G401 (cell line): ENCODE data around the gene MPND. TPM values are rescaled to one million over a fixed set of nuclear protein-coding genes. Genes with fewer than 3 reads are reported as not detected.
"Not testable (repeated sequence)": the region's sequence is repeated elsewhere in the genome, so short reads cannot be mapped to it uniquely, and the experiment has no call there.

Experiments
- DNase-seq: peaks from one replicate; pipeline ENCODE4 v3.0.0-alpha.2; 2015; ENCODE audit warnings: low spot score
- in situ Hi-C: cut with HindIII; loops from 2 replicates; pipeline ENCODE4 v1.10.0; 2016; ENCODE audit warnings: low sequenced_read_pairs, mixed read lengths
- total RNA-seq: library from RNA; depleted of rRNA; stranded (reverse); fragments of >200 nt; shearing (Covaris generic); gene quantifications from 2 replicates; pipeline ENCODE4 v1.2.3, GENCODE V29; 2014

The MPND gene
- total RNA-seq, 1 experiment from 2014 or later = 29.5 TPM

GRCh38 chr19:4342615-4343369 is 570 bp upstream of the MPND start:
- DNase-seq = peak; percentile 100
- in situ Hi-C loops = no loop called here

GRCh38 chr19:4345342-4346019 is 2.1 kb downstream of the MPND start:
- no peak for DNase-seq
- in situ Hi-C loops = no loop called here

GRCh38 chr19:4346020-4346383 is 2.6 kb downstream of the MPND start:
- no peak for DNase-seq
- in situ Hi-C loops = no loop called here

GRCh38 chr19:4347521-4347920 is 4.2 kb downstream of the MPND start:
- in situ Hi-C loops = no loop called here
- DNase-seq = no peak

- in situ Hi-C loops, DNase-seq: not testable (repeated sequence)
These were observed 5.9 kb downstream of the MPND start for GRCh38 chr19:4349225-4349624.

- in situ Hi-C loops = no loop called here
- DNase-seq = no peak
These were observed 6.7 kb downstream of the MPND start for GRCh38 chr19:4350111-4350510.

- in situ Hi-C loops = no loop called here
- no peak for DNase-seq
These were observed 7.4 kb downstream of the MPND start for GRCh38 chr19:4350726-4351125.

- peak; percentile 62 for DNase-seq
- in situ Hi-C loops = no loop called here
These were observed 9.3 kb downstream of the MPND start for GRCh38 chr19:4352701-4353121.

- in situ Hi-C loops = no loop called here
- no peak for DNase-seq
These were observed 10.9 kb downstream of the MPND start for GRCh38 chr19:4354282-4354681.

GRCh38 chr19:4354897-4355296 is 11.5 kb downstream of the MPND start:
- no peak for DNase-seq
- in situ Hi-C loops = no loop called here

- DNase-seq = peak; percentile 51
- in situ Hi-C loops = no loop called here
These were observed 13.9 kb downstream of the MPND start for GRCh38 chr19:4357095-4357797.

- in situ Hi-C loops = no loop called here
- DNase-seq = peak; percentile 41
These were observed 14.6 kb downstream of the MPND start for GRCh38 chr19:4357921-4358326.

- in situ Hi-C loops = no loop called here
- no peak for DNase-seq
These were observed 15.6 kb downstream of the MPND start for GRCh38 chr19:4358709-4359626.

GRCh38 chr19:4359627-4360000 is 16.3 kb downstream of the MPND start:
- in situ Hi-C loops = no loop called here
- no peak for DNase-seq

- no peak for DNase-seq
- in situ Hi-C loops = no loop called here
These were observed 16.8 kb downstream of the MPND start for GRCh38 chr19:4360081-4360569.

GRCh38 chr19:4360641-4361151 is 17.3 kb downstream of the MPND start:
- DNase-seq = peak; percentile 70
- in situ Hi-C loops = no loop called here

- in situ Hi-C loops = no loop called here
- no peak for DNase-seq
These were observed 18.0 kb downstream of the MPND start for GRCh38 chr19:4361152-4362046.
